Lower leg skin (tissue), 3 donors: ENCODE results near the gene OR2A2.

Experiments used
- CTCF ChIP-seq, 3 donors: fragments of 450-650 bp; IDR thresholded peaks; one replicate each; pipeline ENCODE4 v1.5.1; 2016; ENCODE audit warnings: antibody characterized with exemption in 3 of 3, mild to moderate bottlenecking in 3 of 3, moderate library complexity in 2 of 3
- POLR2A ChIP-seq, 2 donors: fragments of 450-650 bp; IDR thresholded peaks; one replicate each; pipeline ENCODE4 v1.6.1; 2016 to 2017; ENCODE audit warnings: antibody characterized with exemption in 2 of 2, mild to moderate bottlenecking in 1 of 2, moderate library complexity in 1 of 2

- TF ChIP-seq POLR2A (IDR thresholded peaks at IDR 0.05), result no peak
- TF ChIP-seq CTCF (IDR thresholded peaks at IDR 0.05), result no peak
These were observed 4.2 kb upstream of the OR2A2 start for GRCh38 chr7:144105211-144105610.
